GM21737 (cell line): ENCODE measurements around the gene EXOC8.
A peak's percentile ranks its signal among the peaks of the same experiment; 100 is the strongest.

Experiments used
- ATAC-seq: cut with Tn5 transposase; IDR thresholded peaks from one replicate; pipeline ENCODE4 v1.9.1; 2021; ENCODE audit warnings: mild to moderate bottlenecking, moderate library complexity; ENCODE audit not compliant: unreplicated experiment

EXOC8 gene, protein sequence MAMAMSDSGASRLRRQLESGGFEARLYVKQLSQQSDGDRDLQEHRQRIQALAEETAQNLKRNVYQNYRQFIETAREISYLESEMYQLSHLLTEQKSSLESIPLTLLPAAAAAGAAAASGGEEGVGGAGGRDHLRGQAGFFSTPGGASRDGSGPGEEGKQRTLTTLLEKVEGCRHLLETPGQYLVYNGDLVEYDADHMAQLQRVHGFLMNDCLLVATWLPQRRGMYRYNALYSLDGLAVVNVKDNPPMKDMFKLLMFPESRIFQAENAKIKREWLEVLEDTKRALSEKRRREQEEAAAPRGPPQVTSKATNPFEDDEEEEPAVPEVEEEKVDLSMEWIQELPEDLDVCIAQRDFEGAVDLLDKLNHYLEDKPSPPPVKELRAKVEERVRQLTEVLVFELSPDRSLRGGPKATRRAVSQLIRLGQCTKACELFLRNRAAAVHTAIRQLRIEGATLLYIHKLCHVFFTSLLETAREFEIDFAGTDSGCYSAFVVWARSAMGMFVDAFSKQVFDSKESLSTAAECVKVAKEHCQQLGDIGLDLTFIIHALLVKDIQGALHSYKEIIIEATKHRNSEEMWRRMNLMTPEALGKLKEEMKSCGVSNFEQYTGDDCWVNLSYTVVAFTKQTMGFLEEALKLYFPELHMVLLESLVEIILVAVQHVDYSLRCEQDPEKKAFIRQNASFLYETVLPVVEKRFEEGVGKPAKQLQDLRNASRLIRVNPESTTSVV

DNA sequence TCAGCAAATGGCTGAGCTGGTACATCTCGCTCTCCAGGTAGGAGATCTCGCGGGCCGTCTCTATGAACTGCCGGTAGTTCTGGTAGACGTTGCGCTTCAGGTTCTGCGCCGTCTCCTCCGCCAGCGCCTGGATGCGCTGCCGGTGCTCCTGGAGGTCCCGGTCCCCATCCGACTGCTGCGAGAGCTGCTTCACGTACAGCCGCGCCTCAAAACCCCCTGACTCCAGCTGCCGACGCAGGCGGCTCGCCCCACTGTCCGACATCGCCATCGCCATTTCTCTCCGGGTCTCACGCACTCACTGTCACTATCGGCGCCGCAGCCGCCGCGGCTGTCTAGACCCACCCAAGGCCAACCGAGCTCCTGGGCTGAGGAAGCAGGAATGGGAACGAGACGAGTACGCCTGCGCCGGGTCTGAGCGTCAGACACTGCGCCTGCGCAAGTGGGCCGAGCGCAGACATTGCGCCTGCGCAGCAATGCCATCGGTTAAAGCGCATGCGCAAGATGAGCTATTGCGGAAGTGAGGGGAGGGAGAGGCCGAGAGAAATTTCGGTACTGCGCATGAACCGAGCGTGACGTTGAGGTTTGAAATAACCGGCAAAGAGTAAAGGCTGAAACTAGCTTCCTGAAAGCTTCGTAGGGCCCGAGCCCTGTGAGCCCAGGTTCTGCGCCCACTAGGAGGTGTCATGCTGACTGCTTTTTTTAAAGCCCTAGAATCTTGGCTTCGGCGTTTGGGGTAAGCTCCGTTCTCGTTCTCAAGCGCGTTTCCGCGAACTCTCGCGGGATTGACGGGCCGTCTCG is at the start of gene EXOC8:
EXOC8 (minus strand) TSS at position 381 of the 798 bp plus-strand sequence; CDS start at position 274, 107 bp downstream.
- peak; percentile 66 for ATAC-seq

- no peak for ATAC-seq
These were observed 48.8 kb upstream of the EXOC8 start for GRCh38 chr1:231386466-231386865.

DNA sequence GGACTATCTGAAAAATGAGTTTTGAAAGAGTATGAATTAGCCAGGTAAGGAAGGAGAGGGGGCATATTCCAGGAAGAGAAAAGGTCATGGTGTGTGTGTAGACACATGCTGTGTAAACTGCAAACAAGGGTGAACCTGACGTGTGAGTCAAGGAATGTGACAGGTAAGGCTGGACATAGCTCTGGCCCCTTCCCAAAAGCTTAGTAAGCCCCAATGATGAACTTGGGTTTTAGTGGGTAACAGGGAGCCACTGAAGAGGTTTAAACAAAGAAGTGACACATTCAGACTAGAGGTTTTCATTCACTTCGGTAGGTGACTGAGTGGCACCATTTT is 47.7 kb upstream of the EXOC8 start:
- no peak for ATAC-seq

- ATAC-seq: no peak
These were observed 47.2 kb upstream of the EXOC8 start for GRCh38 chr1:231384696-231385415.

DNA sequence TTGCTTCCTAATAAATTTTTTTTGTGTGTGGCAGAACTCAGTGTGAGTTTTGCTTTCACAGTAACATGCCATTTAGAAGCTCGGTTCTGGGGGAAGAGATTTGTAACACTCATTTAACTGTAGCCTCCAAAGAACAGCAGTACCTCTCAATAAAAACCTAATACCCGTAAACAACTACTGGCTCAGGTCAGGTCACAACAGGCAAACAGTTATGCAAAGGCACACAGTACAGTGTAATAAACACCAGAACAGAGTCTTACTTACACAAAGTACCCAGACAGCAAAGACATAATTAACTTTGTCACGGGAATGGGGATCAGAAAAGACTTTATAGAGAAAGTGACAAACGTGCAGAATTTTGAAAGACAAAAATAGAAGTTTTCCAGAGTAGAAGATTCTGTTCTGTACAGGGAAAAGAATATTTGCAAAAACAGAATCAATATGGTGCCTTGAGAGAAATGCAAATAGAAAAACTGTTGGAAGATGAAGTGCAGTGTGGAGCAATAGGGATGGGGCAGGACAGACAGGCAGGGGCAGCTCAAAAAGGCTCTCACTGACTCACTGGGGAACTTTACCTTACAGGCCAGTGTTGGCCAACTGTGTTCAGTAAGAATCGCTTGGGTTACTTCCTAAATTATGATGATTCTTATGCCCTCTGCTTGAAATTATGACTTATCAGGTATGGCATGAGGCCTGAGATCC is 45.7 kb upstream of the EXOC8 start:
- ATAC-seq: no peak

DNA sequence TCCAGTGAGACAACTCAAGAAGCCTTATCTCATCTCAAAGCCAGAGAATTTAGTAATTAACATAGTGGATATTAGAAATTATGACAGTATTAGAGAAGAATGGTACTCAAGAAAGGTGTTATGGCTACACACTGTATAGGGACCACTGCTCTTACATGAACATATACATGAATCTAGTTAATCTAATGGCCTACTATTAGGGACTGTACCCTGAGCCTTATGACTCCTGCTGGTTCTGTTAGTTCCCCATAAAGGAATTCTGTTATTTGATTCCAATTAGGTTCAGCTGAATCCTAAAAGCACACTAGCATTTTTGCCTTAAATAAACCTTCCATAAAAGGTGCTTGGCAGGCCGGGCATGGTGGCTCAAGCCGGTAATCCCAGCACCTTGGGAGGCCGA is 44.8 kb upstream of the EXOC8 start:
- no peak for ATAC-seq

- ATAC-seq: no peak
These were observed 44.1 kb upstream of the EXOC8 start for GRCh38 chr1:231381729-231382128.

GRCh38 chr1:231376875-231377549 is 39.4 kb upstream of the EXOC8 start:
- ATAC-seq: no peak

DNA sequence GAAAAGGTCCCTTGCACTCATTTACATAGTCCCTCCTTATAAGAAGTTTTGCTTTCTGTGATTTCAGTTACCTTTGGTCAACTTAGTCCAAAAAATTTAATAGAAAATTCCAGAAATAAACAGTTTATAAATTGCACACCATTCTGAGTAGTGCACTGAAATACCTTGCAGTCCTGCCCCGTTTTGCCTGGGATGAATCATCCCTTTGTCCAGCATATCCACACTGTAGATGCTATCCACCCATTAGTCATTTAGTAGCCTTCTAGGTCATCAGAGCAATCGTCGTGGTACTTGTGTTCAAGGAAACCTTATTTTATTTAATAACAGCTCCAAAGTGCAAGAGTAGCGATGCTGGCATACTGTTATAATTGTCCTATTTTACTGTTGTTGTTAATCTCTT is 38.4 kb upstream of the EXOC8 start:
- no peak for ATAC-seq

DNA sequence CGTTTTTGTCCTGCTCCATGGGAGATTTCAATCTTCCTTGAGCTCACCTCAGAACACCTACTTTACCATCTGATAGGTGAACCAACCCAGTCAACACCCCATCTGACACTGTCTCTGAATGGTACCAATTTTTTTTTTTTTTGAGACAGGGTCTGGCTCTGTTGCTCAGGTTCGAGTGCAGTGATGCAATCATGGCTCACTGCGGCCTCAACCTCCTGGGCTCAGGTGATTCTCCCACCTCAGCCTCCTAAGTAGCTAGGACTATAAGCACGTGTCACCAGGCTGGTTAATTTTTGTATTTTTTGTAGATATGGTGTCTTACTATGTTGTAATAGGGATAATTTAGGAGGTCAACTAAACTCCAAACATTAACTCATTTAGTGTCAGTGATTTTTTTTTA is 36.7 kb upstream of the EXOC8 start:
- no peak for ATAC-seq

DNA sequence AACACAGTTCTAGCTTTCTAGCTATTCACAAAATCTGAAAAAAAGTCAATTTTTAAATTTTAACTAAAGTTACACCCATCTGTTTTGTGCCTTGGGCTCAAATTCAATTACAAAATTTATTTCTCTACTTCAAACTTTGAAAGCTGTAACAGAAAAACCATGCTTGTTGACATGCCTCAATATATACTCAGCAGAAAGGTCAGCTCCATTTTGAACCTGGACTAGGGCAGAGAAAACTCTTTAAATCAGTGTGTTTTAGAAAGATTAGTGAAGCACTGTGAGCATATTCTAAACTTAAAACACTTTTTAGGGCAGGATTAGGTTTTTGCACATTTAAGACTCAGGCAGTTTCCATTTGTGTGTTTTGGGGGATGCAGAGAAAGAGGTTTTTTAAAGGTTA is 34.8 kb upstream of the EXOC8 start:
- no peak for ATAC-seq

GRCh38 chr1:231369282-231369681 is 31.6 kb upstream of the EXOC8 start:
- ATAC-seq: no peak

DNA sequence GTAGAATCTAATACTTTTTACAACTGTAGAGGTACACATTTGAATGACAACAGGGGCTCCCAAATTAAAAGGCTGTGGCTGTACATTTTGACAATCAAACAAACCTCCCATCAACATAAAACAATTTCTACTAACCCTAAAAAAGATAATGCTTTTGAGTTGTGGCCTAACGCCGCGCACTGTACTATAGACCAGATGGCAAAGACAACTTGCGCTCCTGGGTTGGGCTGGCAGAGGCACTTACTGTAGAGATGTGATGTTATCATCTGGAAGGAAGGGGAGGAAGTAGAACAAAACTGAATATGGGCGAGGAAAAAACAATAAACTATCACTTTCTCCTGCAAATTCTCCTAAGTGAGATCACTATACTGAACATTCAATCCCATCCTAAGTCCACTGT is 26.5 kb upstream of the EXOC8 start:
- no peak for ATAC-seq

DNA sequence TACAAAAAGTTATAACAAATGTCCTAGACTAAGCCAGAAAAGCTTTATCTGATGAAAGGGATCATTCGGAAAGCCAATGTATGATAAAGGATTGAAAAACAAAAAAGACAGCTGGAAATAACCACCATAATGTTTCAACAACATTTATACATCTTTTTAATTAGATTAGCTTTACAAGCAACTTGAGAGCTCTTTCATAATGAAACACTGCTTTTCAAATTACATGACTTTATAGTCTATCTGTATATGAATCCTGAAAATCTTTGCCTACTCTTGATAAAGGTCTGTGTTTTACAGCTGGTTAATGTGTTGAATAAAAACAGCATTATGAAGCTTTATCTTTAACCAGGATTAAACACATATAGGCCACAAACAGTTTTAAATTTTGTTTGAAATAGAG is 26.0 kb upstream of the EXOC8 start:
- no peak for ATAC-seq

DNA sequence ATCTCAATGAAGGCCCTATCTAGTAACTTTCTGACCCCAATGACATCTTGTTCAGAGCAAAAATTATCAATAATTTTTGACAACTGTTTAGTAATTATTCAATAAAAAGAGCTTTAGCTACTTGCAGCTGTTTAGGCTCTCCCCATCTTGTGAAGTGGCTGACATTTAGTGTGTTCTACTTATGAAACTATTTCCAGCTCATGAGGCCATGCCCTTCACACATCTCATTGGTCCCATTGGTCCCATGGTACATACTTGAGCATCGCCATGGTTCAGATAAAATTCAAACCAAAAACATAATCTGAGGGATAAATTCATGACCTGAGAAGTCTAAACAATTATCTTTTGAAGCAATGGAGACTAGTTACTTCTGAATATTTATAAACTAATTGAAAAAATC is 24.7 kb upstream of the EXOC8 start:
- no peak for ATAC-seq

- no peak for ATAC-seq
These were observed 21.5 kb upstream of the EXOC8 start for GRCh38 chr1:231359113-231359512.

DNA sequence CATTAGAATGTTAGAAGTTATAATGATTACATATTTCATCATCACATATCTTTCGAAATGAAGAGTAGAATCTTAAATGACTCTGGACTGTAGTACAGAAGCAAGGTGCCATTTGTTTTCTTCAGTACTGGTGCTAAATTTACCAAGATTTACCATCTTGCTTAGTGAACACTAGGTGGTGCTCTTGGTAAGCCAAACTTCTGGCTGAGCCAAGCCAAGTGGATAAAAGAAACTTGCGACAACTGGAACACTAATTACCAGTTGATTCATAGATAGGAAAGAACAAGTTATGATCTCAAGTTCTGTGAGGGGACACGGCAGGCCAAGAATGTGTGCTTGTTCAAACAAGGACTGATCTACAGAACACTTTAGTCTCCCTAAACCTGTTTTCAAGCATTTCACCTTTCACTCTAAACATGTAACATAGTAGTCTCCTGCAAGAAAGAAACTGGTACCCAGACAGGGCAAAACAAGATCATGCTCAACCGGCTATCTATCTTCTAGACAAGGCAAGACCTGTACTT is 20.2 kb upstream of the EXOC8 start:
- peak; percentile 75 for ATAC-seq

GRCh38 chr1:231357187-231357772 is 19.6 kb upstream of the EXOC8 start:
- ATAC-seq: no peak

DNA sequence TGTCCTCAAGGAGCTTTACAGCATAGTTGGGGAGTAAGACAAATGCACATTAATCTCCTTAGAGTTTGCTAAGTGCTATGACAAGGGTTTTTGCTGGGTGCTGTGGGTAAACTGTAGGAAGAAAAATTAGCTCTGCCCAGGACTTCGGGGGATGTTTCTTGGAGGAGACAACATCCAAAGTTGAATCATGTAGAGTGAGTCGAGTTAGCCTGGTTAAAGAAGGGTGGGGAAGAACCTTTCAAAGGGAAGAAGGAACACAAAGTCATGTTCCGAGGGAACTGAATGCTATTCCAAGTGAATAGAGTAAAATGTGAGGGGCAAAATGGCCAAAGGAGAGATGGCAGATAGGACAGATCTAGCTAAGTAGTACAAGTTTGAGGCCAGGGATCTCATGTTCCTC is 17.5 kb upstream of the EXOC8 start:
- ATAC-seq: no peak
